Measurements from ENCODE around the gene PGBD5.

Gene PGBD5

DNA sequence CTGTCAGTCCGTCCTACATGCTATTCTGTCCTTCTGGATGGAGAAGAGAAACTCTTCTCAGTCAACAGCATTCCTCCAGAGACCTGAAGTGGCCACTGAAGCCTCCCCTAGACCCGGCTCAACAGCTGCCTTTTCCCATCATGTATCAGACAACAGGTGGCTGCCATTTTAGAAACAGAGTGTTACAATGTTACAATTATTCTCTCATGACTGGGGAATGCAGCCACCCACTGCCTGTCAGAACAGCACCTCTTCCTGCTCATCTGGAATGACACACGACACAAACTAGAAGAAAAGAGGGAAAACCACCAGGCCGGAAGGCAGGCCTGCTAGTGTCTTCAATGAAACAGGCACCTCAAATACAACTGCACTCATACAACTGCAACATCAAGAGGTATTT is 105.3 kb downstream of the PGBD5 start:
- no peak for DNase-seq

DNA sequence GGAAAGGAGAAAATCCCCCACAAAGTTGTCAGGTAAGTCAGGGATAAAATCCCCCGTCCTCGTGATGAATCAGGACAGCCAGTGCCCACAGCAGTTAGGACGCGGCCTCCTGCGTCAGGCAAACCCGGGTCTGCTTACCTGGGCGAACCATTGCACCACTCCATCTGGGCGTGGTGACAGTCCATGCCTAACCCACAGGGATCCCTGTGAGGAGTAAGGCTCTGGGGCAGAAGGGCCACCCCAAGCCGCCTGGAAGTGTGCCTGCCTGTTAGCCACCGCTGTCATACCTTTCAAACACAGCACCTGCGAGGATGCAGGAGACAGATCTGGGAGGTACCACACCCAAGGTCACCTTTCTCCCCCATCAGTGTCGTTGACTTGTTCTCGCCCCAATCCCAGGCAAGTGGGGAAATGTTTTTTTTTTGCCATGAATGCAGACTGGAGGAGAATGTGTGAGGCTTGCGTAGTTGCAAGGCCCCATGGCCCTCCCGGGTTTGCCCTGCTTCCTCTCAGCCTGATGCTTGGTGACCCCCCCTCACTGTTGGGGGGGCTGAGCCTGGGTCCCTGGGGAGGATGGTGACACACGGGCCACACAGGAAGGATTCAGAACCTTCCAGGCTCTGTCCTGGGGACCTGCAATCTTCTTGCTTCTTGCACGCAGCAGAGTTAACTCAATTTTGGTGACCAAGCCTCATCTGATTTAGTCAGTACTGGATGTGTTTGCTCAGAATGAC is 107.0 kb downstream of the PGBD5 start:
- no peak for DNase-seq

GRCh38 chr1:230317823-230318819 is 108.0 kb downstream of the PGBD5 start:
- DNase-seq, result no peak

DNA sequence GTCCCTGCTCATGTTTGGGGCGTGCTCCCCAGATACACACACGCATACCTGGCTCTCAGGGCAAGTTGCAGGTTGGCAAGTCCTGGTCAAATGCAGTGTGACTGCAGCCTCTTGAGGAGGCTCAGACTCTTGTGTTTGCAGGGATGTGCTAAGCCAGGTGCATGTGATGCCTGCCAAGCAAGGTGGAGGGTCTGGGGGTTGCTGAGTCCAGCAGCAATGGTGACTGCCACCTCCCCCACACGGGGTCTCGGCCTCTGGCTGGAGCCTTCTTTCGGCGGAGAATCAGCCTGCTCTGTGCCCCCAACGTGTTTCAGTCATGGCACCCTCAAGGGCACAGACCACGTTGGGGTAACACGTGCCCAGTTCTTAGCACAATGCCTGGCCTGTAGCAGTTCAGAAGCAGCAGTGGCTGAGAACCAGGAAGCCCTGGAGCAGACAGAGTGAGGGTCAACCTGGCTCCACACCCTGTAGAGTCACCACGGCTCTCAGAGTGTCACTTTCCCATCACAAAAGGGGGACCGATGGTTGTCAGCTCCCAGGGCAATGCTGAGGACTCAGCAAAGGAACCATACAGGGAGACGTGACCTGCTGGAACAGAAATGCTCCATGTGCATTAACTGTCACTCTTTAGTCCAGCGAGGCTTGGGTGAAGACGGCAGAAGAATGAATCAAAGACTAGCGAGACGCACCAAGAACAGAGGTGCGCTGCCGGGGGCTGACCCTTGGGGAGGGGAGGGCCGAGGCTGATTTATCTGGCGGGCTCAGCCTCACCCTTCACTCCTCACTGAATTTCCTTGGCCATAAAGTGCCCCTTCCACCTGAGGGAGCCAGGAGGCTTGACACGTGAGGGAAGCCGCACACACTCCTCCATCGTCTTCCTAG is 109.0 kb downstream of the PGBD5 start:
- no peak for DNase-seq

DNA sequence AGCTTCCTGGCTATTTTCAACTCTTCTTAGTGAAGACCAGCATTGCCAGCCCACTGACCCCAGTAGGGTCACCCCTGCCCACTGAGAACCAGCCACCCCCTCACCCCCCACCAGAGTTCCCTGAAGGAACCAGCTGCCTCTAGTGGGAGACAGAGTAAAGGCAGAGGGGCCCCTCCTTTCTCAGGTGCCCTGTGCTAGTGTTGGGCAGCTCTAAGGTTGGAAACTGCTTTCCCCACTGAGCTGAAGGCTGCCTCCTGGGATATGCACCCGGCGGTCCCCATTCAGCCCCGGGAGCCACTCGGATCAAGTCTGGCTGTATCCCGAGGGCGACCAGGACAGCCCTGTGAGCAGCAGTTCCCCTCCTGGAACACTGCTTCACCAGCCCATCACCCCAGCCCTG is 111.0 kb downstream of the PGBD5 start:
- DNase-seq, result no peak

DNA sequence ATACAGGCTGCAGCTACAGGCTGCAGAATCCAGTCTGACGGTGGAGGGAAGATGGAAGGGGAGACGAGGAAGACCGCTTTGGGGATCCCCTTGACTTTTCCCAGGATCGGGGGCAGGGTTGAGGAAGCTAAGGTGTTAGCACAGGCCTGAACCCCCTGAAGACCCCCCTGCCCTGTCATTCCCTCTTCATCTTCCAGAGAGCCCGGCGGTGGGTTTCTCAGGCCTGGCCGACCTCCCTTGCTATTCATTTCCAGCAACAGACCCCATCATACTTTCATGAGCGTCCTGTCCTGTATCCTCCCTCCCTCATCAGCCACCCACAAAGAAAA is 112.0 kb downstream of the PGBD5 start:
- DNase-seq, result no peak

GRCh38 chr1:230313453-230314141 is 112.5 kb downstream of the PGBD5 start:
- DNase-seq, result no peak

- no peak for DNase-seq
Measured at GRCh38 chr1:230312676-230313075, 113.5 kb downstream of the PGBD5 start.

- DNase-seq, result no peak
Measured at GRCh38 chr1:230310381-230311163, 115.6 kb downstream of the PGBD5 start.

GRCh38 chr1:230309646-230310177 is 116.4 kb downstream of the PGBD5 start:
- no peak for DNase-seq

DNA sequence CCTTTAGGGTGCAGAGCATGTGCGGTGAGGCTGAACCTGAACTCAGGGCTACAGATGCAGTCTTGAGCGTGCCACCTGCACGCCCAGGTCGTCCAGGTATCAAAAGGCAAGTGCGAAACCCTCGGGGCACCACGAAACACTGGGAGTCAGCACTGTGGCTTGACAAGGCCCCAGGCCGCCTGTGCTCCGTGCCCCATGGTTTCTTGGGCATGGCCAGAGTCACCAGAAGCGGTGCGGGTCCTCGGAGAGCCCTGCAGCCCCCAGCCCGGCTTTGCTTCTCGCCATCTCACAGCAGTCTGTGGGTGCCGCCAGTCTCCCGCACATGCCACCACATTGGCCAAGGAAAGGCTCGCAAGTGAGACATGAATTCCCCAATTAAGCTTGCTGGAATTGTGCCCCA is 117.3 kb downstream of the PGBD5 start:
- no peak for DNase-seq

DNA sequence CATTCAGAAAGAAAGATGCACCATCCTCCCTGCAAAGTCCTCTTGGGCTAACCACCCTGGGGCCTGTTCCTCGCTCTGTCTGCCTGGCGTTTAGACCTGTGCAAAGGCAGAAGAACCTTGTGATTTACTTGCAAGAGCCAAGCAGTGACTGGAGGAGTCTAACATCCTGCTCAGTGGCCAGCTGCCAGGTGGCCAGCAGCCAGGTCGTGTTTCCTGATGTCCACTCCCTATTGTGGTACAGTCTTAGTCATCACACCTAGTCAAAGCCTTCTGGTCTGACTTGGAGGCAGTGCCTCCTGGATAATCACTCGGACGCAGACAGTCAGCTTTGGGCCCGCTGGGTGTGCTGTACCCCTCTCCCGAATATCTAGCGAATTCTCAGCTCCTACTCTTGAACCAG is 118.1 kb downstream of the PGBD5 start:
- no peak for DNase-seq

GRCh38 chr1:230307213-230307612 is 118.9 kb downstream of the PGBD5 start:
- DNase-seq, result no peak

DNA sequence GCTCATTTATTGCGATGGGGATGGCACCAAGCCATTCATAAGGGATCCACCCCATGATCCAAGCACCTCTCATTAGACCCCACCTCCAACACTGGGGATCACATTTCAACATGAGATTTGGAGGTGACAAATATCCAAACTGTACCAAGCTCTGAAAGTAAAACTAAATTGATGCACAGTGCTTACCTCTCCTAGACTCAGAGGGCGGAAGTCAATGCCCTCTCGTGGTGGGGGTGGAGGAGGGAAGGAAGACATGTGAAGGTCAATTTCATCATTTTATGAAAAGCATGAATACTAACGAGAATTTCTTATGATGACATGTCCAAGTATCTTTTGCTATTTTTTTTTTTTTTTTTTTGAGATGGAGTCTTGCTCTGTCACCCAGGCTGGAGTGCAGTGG is 120.0 kb downstream of the PGBD5 start:
- DNase-seq, result no peak

GRCh38 chr1:230303822-230304221 is 122.3 kb downstream of the PGBD5 start:
- peak; percentile 15 for DNase-seq

DNA sequence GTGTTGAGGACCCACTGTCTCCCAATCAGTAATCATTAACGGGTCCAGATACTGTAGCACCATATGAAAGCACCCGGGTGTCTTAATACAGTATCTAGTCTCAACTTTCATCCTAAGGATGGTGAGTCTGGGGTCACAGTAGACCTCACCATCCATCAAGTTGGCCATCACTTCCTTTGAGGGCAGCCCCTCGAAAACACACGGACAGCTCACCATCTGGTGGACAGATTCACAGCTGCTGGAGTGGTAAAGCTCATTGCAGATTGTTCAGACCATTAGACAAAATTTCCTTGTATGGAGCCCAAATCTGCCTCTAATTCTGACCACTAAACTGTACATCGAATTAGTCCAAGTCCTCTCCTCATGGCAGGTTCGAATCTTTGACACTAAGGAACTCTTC is 123.1 kb downstream of the PGBD5 start:
- no peak for DNase-seq

- no peak for DNase-seq
Measured at GRCh38 chr1:230301822-230302221, 124.3 kb downstream of the PGBD5 start.

DNA sequence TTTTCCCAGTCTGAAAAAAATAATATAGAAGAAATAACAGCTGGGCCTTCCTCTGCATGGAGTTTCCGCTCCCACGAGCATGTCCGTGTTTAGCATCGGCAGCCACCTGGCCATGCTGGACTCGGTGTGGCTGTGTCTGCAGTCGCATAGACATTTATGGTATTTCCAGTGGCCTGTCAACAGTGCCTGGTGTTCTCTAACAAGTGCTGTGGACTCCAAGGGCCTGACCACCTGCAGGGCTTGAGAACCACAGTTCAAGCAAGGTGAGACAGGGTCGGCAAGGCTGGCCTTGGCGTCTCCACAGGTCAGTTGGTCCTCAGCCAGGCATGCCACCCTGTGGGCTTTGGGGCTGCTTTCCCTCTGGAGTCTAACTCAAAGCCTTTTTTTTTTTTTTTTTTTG is 124.8 kb downstream of the PGBD5 start:
- no peak for DNase-seq

DNA sequence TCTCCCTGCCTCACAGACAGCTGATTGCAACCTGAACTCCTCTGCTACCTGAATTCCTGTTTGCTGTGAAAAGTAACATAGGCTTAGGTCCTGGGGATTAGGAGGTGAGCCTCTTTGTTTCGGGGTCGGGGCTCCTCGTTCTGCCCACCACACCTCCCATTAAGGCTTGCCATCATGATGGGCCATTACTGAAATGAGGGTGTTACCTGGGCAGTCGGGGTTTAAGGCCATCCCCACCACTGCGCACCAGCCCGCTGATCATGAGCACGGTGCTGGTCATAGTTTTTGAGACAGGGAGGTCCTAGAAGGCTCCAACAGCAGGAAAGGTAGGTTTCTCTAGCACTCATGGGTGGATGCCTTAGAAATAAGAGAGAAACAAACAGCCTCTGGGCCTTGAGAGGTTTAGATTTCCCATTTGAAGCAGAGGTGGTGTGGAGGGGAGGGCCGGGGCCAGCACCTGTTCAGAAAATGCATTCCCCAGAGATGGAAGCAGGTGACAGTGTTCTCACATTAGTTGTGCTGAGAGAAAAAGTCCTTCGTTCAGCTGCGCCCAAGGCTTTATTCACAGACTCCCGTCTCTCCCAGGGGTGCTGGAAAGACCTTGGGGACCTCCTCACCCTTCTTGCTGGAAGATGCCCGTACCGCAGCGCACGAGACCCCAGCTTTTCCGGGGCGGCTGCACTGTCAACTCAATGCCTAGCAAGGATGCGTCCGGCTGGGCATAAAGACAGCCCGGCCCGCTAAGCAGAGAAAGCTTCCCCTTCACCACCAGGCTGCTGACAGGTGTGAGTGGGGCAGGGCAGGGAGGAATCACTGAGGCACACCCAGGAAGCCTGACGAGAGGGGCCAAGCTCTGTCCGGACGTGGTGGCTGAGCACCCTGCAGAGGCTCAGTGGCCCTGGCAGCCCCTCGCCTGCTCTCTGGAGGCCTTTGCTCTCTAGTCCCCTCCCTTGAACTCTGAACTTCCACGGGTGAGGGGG is 125.5 kb downstream of the PGBD5 start:
- DNase-seq, result no peak

All from GF-D8 (cell line).